Tibial nerve (tissue), 4 donors: ENCODE data around the gene GNAZ.

Experiments
- EP300 ChIP-seq, 2 donors: sonication (generic); formaldehyde crosslinking; IDR thresholded peaks; one replicate each; pipeline ENCODE4 v1.6.1; 2017; ENCODE audit warnings: antibody characterized with exemption in 2 of 2, mild to moderate bottlenecking in 1 of 2
- POLR2A ChIP-seq, 2 donors: fragments of 450-650 bp; IDR thresholded peaks; one replicate each; pipeline ENCODE4 v1.6.1; 2017; ENCODE audit warnings: antibody characterized with exemption in 2 of 2, mild to moderate bottlenecking in 2 of 2, moderate library complexity in 2 of 2
- TF ChIP-seq, protein P1 (sequence below), 5 experiments: fragments of 200-600 bp in 3 of 5; fragments of 450-650 bp in 2 of 5; sonication (generic) in 3 of 5; IDR thresholded peaks; one replicate each; pipeline ENCODE4 v1.5.1; 2016 to 2019; ENCODE audit warnings: antibody characterized with exemption in 5 of 5, mild to moderate bottlenecking in 3 of 5, moderate library complexity in 2 of 5

DNA sequence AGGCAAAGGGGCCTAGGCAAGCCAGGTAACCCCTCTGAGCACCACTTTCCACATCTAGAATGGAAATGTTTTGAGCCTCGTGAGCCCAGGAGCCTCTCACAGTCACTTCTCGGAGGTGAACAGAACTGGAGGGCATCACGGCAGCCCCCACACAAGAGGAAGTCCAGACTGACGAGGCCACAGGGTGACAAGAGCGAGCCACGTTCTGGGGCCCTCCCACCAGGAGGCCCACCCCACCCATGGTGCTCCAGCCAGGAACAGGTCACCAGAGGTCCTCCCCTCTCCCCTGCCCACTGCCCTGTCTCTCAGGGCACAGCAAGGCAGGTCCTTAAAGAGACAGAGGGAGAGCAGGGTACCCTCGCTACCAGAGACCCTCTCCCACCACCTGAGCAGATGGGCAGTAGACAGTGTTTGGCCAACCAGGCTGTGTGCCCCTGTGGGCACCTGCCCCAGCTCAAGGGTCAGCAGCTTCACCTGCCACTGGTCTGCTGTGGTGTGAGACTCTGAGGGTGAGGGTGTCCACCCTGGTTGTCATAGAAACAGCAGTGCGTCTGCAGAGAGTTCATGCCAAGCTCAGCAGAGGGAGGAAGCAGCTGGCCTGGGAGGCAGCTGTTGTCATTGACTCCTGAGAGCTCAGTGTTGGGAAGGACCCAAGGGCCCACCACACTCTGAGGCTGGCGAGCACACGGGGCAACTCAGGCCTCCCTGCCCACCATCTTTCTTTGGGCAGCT, 40.0 kb downstream of the GNAZ start:
- TF ChIP-seq EP300 (IDR thresholded peaks at IDR 0.05), result no peak
- TF ChIP-seq, protein P1, sequence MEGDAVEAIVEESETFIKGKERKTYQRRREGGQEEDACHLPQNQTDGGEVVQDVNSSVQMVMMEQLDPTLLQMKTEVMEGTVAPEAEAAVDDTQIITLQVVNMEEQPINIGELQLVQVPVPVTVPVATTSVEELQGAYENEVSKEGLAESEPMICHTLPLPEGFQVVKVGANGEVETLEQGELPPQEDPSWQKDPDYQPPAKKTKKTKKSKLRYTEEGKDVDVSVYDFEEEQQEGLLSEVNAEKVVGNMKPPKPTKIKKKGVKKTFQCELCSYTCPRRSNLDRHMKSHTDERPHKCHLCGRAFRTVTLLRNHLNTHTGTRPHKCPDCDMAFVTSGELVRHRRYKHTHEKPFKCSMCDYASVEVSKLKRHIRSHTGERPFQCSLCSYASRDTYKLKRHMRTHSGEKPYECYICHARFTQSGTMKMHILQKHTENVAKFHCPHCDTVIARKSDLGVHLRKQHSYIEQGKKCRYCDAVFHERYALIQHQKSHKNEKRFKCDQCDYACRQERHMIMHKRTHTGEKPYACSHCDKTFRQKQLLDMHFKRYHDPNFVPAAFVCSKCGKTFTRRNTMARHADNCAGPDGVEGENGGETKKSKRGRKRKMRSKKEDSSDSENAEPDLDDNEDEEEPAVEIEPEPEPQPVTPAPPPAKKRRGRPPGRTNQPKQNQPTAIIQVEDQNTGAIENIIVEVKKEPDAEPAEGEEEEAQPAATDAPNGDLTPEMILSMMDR (IDR thresholded peaks at IDR 0.05), result no peak
- no peak for TF ChIP-seq POLR2A (IDR thresholded peaks at IDR 0.05)
